HG03039 (cell line): ENCODE measurements around the gene CACNA1I.

ENCODE experiments used
- ATAC-seq: cut with Tn5 transposase; IDR thresholded peaks from one replicate; pipeline ENCODE4 v1.9.1; 2021; ENCODE audit warnings: mild to moderate bottlenecking, moderate library complexity; ENCODE audit not compliant: unreplicated experiment

The CACNA1I gene

DNA sequence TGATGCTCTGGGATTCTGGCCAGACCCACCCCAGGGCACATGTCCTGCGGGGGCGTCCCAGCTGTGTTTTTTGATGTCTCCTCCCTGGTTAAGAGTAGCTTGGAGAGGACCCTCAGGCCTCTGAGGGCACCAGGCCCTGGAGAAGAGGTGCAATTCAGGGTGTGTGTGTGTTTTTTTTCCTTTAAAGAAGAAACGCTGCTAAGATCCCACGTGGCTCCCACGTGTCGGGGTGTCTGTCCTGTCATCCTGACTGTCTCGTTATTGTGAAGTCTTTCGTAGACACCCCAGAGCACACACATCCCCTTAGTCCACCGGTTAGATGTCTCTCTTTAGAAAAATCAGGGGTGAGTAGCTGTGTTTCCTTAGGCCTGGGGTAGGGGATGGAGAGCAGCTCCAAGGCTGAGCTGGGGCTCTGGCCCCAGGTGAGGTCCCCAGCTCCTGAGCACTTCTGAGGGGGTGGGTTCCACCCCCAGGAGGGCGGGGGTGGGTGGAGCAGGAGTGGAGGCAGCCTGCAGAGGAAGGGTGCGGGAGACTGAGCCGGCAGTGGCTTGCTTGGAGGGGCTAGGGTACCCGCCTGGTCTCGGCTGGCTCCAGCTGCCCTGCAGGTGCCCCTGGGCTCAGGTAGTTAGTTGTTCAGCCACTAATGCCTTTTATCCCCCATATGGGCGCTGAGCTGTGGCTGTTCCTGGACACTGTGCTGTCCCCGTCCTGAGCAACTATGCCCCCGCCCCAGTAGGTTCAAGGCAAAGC lies 116.4 kb downstream of the CACNA1I start:
- ATAC-seq, result no peak

DNA sequence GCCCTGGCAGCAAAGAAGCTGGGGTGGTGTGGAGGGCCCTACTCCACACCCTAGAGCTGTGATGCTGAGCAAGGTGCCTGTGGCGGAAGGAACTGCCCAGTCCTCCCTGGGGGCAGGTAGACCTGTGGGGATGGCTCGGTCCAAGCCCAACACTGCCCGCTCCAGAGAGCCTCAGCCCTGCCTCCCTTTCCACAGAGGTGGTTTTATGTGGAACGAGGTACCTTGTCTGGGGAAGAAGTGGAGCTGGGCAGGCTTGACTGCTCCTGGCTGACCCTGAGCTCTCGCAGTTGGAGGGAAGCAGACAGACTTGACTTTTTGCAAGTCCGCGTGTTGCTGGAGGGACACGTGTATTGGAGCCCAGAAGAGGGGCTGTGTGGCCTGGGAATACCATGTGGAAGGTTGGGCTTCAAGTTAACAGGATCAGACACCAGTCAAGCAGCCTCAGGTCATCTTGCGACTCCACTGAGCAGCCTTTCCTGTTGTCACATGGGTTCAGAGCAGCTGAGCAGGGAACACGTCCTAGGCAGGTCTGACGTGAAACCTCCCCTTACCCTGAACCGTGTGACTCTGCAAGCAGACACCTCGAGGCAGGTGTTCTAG lies 117.7 kb downstream of the CACNA1I start:
- ATAC-seq, result no peak

GRCh38 chr22:39689421-39689820 lies 118.9 kb downstream of the CACNA1I start:
- no peak for ATAC-seq

DNA sequence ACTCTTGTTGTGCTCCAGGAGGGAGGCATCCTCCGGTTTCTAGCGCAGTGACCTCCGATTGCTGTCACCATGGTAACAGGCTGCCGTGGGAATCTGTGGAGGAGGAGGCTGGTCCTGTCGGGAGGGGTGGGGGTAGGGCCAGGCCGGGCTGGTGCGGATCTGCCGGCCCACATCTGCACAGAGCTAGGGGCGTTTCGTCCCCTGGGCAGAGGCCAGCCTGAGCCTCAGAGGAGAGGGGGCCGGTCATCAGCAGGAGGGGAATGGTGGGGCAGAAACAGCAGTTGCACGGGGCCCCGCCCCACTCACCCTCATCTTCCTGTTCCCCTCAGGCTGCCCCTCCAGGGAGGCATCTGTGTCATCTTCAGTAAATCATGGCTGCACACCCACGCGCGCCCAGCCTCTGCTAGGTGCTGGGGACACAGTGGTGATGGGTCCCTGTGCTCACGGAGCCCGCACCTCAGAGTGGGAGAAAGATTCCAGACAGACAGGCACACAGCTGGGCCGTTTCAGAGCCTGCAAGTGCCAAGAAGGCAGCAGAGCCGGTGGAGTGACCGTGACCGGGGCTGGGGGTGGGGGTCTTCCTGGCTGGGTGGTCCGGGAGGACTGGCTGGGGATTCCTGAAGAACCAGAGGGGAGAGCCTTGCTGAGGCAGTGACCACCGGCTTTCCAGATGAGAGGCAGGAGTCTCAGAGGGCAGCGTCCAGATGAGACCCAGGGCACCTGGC lies 120.5 kb downstream of the CACNA1I start:
- ATAC-seq, result no peak

DNA sequence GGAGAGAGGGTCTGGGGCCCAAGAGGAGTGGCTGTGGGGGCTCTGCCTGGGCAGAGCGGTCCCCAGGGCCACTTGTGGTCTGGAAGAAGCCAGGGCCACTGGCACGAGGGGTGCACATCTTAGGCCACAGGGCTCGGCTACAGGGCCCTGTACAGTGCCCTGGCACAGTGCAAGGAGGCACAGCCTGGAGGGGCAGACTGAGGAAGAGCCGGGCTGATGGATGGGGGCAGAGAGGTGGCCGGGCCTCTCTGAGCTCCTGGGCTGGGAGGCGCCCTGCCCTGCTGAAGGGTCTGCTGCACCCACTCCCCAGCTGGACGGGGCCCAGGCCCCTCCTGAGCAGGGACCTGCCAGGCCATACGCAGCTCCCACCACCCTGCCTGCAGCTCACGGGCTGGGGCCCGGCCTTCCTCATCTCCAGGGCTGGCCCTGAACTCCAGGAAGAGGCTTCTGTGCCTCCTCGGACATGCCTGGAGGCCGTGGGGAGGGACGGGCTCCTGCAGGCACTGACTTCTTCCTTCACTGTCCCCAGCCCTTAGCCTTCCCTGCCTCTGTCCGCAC lies 123.5 kb downstream of the CACNA1I start:
- ATAC-seq, result no peak

DNA sequence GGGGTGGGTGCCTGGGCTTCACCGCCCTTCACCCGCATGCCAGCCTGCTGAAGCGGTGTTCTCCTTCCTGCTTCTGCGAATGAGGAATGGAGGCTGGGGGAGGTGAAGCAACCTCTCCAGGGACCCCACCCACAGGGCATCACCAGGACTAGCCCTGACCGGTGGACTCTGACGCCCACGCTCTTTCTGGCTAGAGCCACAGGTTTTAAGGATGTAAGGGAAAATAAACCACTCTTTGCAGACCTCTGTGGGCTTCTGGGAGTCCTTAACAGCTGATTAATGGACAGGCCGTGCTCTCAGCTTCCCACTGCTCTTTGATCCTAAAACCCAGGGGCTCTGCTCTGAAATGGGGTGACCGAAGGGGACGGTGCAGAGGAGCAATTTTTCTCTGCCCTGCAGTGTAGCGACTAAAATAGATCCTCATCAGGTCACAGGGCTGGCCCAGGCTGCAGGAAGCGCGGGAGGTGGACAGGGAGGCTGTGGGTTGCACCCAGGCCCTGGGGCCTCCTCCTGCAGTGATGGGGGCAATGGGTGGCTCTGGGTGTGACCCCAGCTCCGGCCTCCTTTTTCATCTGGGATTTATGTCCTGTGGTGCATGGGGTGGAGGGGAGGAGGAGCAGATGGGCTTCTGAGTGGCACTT lies 127.4 kb downstream of the CACNA1I start:
- no peak for ATAC-seq

GRCh38 chr22:39699631-39700360 lies 129.2 kb downstream of the CACNA1I start:
- no peak for ATAC-seq

GRCh38 chr22:39700565-39700964 lies 130.0 kb downstream of the CACNA1I start:
- no peak for ATAC-seq

GRCh38 chr22:39703091-39703490 lies 132.5 kb downstream of the CACNA1I start:
- ATAC-seq, result no peak

GRCh38 chr22:39703928-39704639 lies 133.5 kb downstream of the CACNA1I start:
- no peak for ATAC-seq

DNA sequence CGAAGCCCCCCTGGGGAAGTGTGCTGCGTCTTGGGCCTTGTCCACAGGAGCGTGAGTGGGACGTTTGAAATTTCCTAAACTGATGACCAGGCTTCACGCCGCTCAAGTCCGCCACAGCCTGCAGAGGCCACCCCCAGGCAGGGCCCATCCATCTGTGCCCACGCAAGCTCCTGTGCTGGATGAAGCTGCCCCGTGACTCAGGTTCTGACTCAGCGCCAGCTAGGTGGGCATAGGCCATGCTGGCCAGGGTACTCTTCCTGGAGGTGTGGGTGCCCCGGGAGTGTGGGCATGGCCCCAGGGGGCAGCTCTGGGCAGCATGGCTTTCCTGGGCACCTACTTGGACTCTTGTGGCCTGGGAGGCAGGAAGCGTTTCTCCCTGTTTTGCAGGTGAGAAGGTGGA lies 134.8 kb downstream of the CACNA1I start:
- ATAC-seq, result no peak

DNA sequence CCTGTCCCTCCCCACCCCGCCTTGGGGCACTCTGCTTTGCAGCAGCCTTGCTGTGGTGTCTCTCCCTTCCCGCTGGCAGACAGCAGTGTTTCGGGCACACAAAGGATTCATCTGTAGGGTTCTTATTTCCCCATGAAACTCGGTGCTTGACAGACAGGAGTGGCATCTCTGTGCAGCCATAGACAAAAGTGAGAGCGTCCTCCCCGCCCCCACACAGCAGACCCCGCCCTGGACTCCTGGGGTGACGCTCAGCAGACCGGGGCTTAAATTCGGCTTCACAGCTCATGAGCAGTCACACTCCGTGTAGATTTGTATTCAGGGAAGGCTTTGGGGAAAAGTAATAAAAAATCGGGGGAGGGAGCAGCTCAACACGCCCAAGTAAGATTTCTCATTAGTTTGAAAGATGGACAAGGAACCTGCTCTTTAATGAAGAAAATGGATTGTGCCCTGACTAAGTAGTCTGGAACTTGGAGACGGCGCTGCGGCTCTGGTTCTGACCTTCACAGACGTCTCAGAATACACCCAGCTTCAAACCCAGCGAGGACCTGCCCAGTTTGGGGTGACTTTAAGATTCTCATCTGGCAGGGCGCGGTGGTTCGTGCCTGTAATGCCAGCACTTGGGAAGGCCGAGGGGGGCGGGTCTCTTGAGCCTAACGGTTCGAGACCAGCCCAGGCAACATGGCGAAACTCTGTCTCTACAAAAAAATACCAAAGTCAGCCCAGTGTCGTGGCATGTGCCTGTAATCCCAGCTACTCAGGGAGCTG lies 136.0 kb downstream of the CACNA1I start:
- no peak for ATAC-seq

- ATAC-seq, result no peak
Measured at GRCh38 chr22:39707351-39707750, 136.8 kb downstream of the CACNA1I start.

GRCh38 chr22:39707816-39708215 lies 137.3 kb downstream of the CACNA1I start:
- no peak for ATAC-seq

DNA sequence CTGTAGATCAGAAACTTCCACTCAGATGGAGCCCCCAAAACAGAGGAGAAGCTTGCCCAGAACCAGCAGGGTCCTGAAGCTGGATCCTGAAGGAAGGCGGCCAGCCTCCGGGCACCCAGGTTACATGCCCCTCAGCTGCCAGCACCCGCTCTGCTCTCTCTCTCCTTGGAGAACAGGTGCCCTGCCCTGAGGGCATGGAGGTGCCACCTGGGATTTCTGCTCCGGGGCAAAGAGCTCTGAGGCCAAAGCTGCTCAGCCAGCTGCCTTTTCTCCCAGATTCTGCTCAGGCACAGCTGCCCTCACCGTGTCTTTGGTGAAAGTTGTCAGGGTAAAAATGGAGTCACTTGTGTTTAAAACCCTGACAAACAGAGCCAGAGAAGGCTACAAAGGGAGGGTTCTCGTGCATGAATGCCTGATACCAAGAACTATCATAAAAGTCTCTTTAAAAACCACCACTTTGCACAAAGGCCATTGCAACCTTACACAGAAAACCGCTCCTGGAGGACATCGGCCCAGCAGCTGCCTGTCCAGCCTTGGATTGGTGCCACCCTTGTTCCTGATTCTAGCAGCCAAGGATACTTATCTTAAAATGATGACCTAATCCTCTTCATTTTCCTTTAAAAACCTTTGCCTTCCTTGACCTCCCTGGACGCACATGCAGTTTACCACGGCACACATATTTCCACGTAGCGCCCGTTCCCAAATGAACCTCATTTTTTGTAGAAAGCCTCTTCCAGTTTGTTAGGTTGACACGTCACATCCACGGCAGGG lies 140.0 kb downstream of the CACNA1I start:
- ATAC-seq, result no peak

GRCh38 chr22:39712081-39712480 lies 141.5 kb downstream of the CACNA1I start:
- no peak for ATAC-seq

DNA sequence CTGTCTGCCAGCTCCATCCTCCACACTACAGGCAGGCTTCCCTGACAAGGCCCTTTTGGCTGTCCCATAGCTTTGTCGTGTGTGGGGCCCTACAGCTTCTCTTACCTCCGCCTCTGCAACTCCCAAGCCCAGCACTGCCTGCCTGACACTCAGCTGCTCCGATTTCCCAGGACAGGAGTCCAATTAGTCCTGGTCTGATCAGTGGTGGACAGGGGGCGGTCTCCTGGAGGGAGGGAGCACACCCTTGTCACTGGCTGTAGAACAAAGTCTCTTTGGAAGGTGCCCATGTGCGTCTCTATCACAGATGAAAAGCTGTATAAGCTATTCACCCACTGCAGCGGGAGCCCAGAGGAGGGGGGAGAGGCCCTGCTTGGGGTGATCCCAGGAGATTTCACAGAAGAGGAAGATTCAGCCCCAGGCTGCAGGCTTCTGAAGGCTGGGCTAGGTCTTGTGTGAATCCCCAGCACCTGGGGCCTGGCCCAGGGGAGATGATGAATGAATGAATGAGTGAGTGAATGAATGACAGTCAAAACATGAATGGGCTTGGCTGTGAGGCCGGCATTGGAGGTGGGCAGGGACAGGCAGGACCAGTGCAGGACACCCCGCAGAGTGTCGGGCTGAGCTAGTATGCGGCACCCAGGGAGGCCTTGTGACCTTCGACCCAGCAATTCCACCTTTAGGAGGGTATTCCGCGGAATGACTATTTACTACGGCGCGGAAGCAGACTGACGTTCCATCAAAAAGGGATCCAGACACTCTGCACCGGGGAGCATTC lies 142.4 kb downstream of the CACNA1I start:
- ATAC-seq, result no peak

DNA sequence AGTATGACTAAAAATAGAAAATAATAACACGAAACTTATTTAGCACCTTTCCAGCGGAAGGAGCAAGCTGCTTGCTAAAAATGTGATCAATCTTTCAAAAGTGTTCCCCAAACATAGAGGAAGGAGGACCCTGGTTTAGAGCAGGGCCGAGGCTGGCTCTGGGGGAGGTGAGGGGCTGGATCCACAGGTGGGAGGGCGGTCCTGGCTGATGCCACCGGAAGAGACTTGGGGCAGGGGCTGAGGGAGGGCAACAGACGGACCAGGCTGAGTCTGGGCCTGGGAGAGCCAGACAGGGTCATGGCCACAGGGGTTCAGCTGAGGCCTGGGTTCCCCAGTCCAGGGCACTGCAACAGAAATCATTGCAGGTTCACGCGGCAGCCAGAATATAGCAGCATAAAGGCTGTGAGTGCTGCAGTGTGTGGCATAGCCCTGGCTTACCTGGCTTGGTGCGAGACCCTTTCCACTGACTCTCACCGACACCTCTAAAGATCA lies 143.3 kb downstream of the CACNA1I start:
- no peak for ATAC-seq
